ENCODE data around the gene BIN1.

DNA sequence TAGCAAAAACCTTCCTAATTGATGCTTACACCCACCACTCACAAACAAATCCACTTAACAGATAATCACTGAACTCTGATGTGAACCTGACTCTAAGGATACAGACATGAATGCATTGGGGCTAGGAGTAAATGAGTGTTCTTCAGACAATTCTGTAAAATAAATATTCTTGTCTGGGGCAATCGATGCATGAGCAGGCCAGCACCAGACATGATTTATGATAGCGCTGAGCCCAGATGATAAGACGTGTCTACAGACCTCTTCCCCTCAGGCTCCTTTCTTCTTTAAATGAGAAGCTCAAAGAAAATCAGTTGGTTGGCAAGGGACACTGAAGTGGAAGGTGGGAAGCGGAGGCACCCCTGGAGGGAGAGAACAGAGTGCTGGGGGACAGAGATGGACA is 27.3 kb upstream of the BIN1 start:
- TF ChIP-seq POLR2AphosphoS5 (IDR thresholded peaks at IDR 0.05), result no peak
- TF ChIP-seq, protein P1, sequence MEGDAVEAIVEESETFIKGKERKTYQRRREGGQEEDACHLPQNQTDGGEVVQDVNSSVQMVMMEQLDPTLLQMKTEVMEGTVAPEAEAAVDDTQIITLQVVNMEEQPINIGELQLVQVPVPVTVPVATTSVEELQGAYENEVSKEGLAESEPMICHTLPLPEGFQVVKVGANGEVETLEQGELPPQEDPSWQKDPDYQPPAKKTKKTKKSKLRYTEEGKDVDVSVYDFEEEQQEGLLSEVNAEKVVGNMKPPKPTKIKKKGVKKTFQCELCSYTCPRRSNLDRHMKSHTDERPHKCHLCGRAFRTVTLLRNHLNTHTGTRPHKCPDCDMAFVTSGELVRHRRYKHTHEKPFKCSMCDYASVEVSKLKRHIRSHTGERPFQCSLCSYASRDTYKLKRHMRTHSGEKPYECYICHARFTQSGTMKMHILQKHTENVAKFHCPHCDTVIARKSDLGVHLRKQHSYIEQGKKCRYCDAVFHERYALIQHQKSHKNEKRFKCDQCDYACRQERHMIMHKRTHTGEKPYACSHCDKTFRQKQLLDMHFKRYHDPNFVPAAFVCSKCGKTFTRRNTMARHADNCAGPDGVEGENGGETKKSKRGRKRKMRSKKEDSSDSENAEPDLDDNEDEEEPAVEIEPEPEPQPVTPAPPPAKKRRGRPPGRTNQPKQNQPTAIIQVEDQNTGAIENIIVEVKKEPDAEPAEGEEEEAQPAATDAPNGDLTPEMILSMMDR (IDR thresholded peaks at IDR 0.05), result no peak
- TF ChIP-seq POLR2A (IDR thresholded peaks at IDR 0.05), result no peak
